ENCODE results near the gene CTSC.

- TF ChIP-seq CTCF (tag by site-specific recombination; IDR thresholded peaks at IDR 0.05), result no peak
- TF ChIP-seq MYNN (tag by site-specific recombination; IDR thresholded peaks at IDR 0.05; ENCODE audit: borderline replicate concordance), result no peak
- no peak for TF ChIP-seq ZBTB26 (tag by site-specific recombination; optimal IDR thresholded peaks at IDR 0.05)
- no peak for TF ChIP-seq ZNF175 (tag by site-specific recombination; IDR thresholded peaks at IDR 0.05)
- TF ChIP-seq ZNF433 (tag by site-specific recombination; IDR thresholded peaks at IDR 0.05; ENCODE audit: low read depth), result no peak
- no peak for TF ChIP-seq PRDM10 (tag by site-specific recombination; IDR thresholded peaks at IDR 0.05)
Measured at GRCh38 chr11:88330826-88331428, 6.6 kb downstream of the CTSC start.
